ENCODE measurements around the gene GAB2.

DNA sequence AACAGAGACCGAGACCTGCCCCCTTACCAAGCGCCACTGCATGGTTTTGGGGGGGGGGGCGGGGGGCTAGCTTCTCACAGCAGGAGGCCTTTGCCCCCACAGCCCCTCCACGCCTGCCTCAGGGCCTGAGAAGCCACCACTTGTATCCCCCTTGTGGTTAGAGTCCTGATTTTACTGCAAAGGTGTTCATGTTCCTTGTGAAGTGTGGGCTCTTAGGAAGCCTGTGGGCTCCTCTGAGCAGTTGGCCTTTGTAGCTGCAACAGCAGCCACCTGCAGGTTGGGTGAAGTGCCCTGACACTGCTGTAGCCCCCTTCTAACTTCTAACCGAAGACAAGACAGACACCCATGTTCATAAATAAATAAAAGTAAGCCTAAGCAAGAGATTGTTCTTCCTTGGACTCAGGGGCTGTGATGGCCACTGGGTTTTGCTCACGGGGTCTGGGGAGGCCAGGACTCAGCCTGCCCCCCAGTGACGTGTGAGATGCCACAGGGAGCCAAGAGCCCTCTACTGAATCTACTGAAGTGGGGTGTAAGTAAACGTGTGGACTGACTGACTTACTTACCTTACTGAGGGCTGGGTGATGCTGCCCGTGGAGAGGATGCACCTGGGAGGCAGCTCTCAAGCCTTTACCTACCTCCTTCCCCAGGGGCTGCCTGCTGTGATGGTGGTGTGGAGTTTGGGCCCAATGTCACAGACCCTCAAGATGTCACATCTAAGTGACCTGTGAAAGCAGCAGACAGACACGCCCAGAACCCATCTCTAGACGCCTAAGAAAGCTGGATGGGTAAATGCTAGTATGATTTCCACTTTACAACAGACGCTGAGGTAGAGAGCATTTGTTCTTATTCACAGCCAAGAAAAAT is 203.1 kb downstream of the GAB2 start:
- TF ChIP-seq, protein P1, sequence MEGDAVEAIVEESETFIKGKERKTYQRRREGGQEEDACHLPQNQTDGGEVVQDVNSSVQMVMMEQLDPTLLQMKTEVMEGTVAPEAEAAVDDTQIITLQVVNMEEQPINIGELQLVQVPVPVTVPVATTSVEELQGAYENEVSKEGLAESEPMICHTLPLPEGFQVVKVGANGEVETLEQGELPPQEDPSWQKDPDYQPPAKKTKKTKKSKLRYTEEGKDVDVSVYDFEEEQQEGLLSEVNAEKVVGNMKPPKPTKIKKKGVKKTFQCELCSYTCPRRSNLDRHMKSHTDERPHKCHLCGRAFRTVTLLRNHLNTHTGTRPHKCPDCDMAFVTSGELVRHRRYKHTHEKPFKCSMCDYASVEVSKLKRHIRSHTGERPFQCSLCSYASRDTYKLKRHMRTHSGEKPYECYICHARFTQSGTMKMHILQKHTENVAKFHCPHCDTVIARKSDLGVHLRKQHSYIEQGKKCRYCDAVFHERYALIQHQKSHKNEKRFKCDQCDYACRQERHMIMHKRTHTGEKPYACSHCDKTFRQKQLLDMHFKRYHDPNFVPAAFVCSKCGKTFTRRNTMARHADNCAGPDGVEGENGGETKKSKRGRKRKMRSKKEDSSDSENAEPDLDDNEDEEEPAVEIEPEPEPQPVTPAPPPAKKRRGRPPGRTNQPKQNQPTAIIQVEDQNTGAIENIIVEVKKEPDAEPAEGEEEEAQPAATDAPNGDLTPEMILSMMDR (IDR thresholded peaks at IDR 0.05), result no peak
- TF ChIP-seq POLR2A (IDR thresholded peaks at IDR 0.05) (no peak), POLR2AphosphoS5 (IDR thresholded peaks at IDR 0.05) (no peak), EP300 (IDR thresholded peaks at IDR 0.05) (no peak)
